ENCODE measurements around the gene CFAP53. TPM values are rescaled to one million over a fixed set of nuclear protein-coding genes. Genes with fewer than 3 reads are reported as not detected.

Gene CFAP53
- total RNA-seq, 1 donor from 2014 or later: 0.65 TPM

GRCh38 chr18:50301074-50301473, 34.8 kb upstream of the CFAP53 start:
- no peak for TF ChIP-seq CTCF (IDR thresholded peaks at IDR 0.05; ENCODE audit: unreplicated experiment)
- peaks cover 7% of the 10 kb centered on the region for H3K9me3 Mint-ChIP-seq
- H3K27me3 Mint-ChIP-seq (ENCODE audit: low read depth): no peaks in the 10 kb centered on the region
- H3K36me3 Mint-ChIP-seq: no peaks in the 10 kb centered on the region
- peaks cover 15% of the 10 kb centered on the region for H3K4me1 Mint-ChIP-seq
- H3K4me3 Mint-ChIP-seq: no peak overlapping the region
- no peak overlapping the region for H3K27ac Mint-ChIP-seq
- no peak for DNase-seq (ENCODE audit: low spot score in 2 of 2, unreplicated experiment in 2 of 2)

- Mint-ChIP-seq H3K9me3 (no peaks in the 10 kb centered on the region), H3K36me3 (no peaks in the 10 kb centered on the region), H3K27ac (peak overlapping the region; percentile 50), H3K4me1 (peaks cover 15% of the 10 kb centered on the region), H3K27me3 (ENCODE audit: low read depth) (no peaks in the 10 kb centered on the region), H3K4me3 (peak overlapping the region; percentile 22)
- no peak for DNase-seq (ENCODE audit: low spot score in 2 of 2, unreplicated experiment in 2 of 2)
- TF ChIP-seq CTCF (IDR thresholded peaks at IDR 0.05; ENCODE audit: unreplicated experiment): no peak
Measured at GRCh38 chr18:50299626-50300388, 33.5 kb upstream of the CFAP53 start.

- no peak overlapping the region for H3K4me3 Mint-ChIP-seq
- peaks cover 2% of the 10 kb centered on the region for H3K27me3 Mint-ChIP-seq (ENCODE audit: low read depth)
Measured at GRCh38 chr18:50298443-50299284, 32.4 kb upstream of the CFAP53 start.

GRCh38 chr18:50297621-50298442, 31.5 kb upstream of the CFAP53 start:
- no peak for TF ChIP-seq CTCF (IDR thresholded peaks at IDR 0.05; ENCODE audit: unreplicated experiment)
- H3K27ac Mint-ChIP-seq: no peak overlapping the region
- no peak for DNase-seq (ENCODE audit: low spot score in 2 of 2, unreplicated experiment in 2 of 2)
- peak overlapping the region; percentile 70 for H3K4me3 Mint-ChIP-seq
- peaks cover 2% of the 10 kb centered on the region for H3K27me3 Mint-ChIP-seq (ENCODE audit: low read depth)
- no peaks in the 10 kb centered on the region for H3K36me3 Mint-ChIP-seq
- no peaks in the 10 kb centered on the region for H3K9me3 Mint-ChIP-seq
- H3K4me1 Mint-ChIP-seq: peaks cover 15% of the 10 kb centered on the region

More at GRCh38 chr18:50298443-50299284, 32.4 kb upstream of the CFAP53 start:
- DNase-seq (ENCODE audit: low spot score in 2 of 2, unreplicated experiment in 2 of 2): no peak
- H3K4me1 Mint-ChIP-seq: peaks cover 15% of the 10 kb centered on the region
- no peaks in the 10 kb centered on the region for H3K9me3 Mint-ChIP-seq
- no peak for TF ChIP-seq CTCF (IDR thresholded peaks at IDR 0.05; ENCODE audit: unreplicated experiment)
- no peaks in the 10 kb centered on the region for H3K36me3 Mint-ChIP-seq
- no peak overlapping the region for H3K27ac Mint-ChIP-seq

- no peak overlapping the region for H3K4me3 Mint-ChIP-seq
- H3K27me3 Mint-ChIP-seq (ENCODE audit: low read depth): peaks cover 2% of the 10 kb centered on the region
- no peaks in the 10 kb centered on the region for H3K36me3 Mint-ChIP-seq
- TF ChIP-seq CTCF (IDR thresholded peaks at IDR 0.05; ENCODE audit: unreplicated experiment): no peak
- H3K9me3 Mint-ChIP-seq: no peaks in the 10 kb centered on the region
- DNase-seq (ENCODE audit: low spot score in 2 of 2, unreplicated experiment in 2 of 2): no peak
- no peak overlapping the region for H3K27ac Mint-ChIP-seq
- peaks cover 5% of the 10 kb centered on the region for H3K4me1 Mint-ChIP-seq
Measured at GRCh38 chr18:50293039-50293438, 26.7 kb upstream of the CFAP53 start.

All from mesothelial cell of epicardium (in vitro differentiated cells).